GM18909 (cell line): ENCODE data around the gene RETREG1.
"Not testable (repeated sequence)": the region's sequence is repeated elsewhere in the genome, so short reads cannot be mapped to it uniquely, and the experiment has no call there.

Experiments used
- ATAC-seq: cut with Tn5 transposase; IDR thresholded peaks from one replicate; pipeline ENCODE4 v1.9.1; 2021; ENCODE audit warnings: mild to moderate bottlenecking; ENCODE audit not compliant: unreplicated experiment, poor library complexity

Gene RETREG1

DNA sequence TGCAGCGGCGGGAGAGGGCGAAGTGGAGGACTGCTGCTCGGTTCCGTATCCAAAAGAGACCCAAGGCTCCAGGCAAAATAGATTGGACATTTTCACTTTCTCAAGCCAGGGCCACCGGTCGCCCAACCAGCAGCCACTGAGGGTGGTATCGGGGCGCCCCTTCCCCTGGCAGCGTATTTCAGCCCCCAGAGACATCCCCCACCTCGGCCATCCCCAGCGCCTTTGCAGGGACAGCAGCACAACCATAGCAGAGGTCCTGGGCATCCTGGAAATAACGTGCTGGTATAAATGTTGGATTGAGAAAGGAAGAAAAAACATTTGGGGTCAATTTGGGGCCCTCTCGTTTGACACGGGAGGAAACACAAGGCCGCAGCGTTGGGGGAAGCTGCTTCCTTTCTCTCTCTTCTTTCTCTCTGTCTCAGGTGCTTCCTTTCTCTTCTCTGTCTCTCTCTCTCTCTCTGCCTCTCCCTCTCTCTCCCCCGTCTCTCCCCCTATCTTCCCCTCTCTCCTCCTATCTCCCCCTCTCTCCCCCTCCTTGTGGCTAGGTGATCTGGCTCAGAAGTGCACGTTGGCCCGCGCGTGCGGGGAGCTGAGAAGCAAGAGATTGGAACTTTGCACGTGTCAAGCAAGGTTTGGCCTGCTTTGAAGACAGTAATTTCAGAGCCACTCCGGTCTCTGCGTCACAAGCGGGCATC is 624 bp upstream of the RETREG1 start:
- ATAC-seq = no peak

GRCh38 chr5:16615741-16616535 is 859 bp downstream of the RETREG1 start:
- ATAC-seq = no peak

DNA sequence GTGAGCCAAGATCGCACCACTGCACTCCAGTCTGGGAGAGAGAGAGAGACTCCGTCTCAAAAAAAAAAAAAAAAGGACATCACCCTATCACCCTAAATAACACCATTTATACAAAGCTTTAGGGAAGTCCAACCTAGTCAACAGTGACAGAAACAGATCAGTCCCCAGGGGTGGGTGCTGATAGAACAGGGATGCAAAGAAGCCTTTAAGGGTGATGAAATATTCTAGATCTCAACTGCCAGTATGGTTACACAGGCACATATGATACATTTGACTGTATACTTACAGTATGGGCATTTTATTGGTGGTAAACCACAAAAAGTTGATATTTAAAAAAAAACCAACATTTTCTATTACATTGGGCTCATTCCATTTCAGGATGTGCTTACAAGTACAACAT is 4.8 kb downstream of the RETREG1 start:
- no peak for ATAC-seq

DNA sequence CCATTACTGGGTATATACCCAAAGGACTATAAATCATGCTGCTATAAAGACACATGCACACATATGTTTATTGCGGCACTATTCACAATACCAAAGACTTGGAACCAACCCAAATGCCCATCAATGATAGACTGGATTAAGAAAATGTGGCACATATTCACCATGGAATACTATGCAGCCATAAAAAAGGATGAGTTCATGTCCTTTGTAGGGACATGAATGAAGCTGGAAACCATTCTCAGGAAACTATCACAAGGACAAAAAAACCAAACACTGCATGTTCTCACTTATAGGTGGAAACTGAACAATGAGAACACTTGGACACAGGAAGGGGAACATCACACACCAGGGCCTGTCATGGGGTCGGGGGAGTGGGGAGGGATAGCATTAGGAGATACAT is 5.9 kb downstream of the RETREG1 start:
- not testable (repeated sequence) for ATAC-seq

DNA sequence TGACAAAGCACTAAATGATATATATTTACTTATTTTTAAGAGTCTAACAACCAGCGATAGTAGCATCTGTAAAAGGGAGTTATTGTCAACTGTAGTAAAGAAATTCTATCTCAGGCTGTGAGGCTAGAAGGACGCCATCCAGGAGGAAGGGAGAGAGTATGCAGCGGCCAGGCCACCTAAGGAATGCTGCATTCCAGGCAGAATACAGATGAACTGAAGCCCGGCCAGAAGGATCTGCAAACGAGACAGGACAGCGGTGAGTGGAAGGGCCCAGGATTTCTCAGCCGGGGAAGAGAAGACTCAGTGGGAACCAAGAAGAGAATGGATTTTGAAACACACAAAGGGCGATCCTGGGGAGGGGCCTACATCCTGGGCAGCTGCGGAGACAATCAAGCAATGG is 7.4 kb downstream of the RETREG1 start:
- no peak for ATAC-seq

GRCh38 chr5:16606628-16607027 is 10.2 kb downstream of the RETREG1 start:
- no peak for ATAC-seq

DNA sequence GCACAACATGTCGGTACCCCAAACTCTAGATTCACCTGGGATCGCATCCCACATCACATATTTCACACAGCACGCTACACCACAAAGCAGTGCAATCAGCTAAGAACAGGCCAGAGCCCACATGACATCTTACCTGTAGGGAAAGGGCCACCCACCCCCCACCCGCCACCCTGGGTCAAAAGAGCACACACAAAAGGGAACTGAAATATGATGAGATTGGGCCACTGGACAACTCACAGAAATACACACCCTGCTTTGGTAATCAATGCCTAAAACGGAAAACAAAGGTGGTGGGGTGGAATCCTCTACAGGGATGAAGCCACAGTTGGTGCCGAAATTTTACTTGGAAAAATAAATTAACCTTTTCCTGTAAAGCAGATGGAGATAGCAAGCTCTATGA is 13.1 kb downstream of the RETREG1 start:
- no peak for ATAC-seq

DNA sequence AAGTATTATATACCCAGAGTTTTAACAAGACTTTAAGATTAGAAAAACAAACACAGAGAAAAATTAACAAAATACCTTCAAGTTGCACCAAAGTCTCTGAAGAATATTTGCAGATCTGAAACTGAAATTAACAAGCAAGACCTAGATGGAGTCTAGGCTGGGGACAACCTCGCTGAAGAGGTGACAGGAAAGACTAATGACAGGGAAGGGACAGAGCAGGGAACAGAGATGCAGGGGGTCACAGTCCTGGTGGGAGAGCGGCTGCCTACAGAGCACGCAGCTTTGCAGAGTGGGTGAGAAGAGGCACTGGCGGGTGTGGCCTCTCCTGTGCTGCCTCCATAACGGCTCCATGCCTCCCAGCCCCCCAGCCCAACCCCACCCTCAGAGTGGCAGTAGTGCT is 13.5 kb downstream of the RETREG1 start:
- no peak for ATAC-seq

DNA sequence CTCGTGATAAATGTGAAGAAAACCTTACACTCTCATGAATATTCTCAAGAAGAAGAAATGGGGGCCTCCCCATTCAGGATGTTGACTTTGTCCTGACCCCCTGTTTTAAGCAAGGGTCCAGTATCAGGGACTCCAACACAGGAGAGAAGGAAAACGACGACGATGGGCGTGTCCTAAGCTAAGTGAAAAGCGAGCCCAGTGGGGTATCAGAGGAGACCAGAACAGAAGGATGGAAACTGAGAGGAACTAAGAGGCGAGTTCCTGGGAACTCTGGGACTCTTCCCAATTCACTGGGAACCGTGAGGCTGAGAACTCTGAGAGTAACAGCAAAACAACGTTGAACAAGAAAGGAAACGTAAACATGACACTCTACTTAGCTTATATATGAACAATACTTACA is 14.6 kb downstream of the RETREG1 start:
- ATAC-seq = no peak

GRCh38 chr5:16600946-16601345 is 15.9 kb downstream of the RETREG1 start:
- ATAC-seq = no peak

GRCh38 chr5:16600397-16600796 is 16.4 kb downstream of the RETREG1 start:
- no peak for ATAC-seq

GRCh38 chr5:16597946-16598694 is 18.7 kb downstream of the RETREG1 start:
- ATAC-seq = no peak

DNA sequence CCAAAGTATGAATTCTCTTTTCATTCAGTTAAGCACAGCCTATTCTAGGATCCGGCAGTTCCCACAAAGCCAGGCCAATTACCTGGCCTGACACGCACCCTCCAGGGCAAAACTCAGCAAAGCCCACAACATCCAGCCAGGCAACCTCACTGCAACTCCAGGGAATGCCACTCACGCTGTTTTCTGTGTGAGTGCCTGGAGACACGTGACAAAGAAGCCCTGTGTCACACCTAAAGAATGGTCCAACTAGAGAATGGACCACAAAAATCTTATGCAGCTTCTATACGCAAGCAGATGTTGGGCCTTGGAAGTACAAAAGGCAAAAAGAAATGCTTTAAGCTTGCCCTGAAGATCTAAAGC is 20.2 kb downstream of the RETREG1 start:
- no peak for ATAC-seq

DNA sequence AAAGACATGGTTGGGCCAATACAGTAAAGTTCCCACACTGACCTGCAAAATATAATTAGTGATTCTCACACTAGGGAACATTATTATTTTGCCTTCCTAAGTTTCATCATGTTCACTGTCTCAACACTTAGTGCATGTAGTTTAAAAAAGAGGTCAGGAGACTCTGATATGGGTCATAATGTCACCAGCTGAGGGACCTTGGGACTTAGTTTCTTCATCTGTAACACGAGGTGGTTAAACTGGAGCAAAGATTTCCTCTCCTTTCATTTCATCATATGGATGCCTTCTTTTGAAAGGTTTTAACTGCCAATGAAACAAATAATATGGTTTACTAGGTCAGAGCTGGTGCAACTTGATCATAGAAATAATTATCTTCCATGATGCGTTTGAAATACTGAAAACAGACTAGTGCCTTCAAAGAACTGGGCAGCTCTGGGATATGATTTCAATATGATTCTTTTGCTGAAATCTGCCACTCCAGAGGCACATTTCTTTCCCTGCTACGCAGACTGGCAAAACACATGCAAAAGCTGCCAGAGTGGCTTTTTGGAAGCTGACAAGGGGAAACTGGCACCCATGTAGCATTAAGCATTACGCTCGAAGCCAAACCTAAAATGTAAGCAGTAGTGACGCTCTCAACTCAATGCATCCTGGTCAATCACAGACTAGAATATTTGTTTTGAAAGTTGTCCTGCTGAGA is 20.8 kb downstream of the RETREG1 start:
- ATAC-seq = no peak

- ATAC-seq = no peak
Observed at GRCh38 chr5:16593628-16594027, 23.2 kb downstream of the RETREG1 start.

DNA sequence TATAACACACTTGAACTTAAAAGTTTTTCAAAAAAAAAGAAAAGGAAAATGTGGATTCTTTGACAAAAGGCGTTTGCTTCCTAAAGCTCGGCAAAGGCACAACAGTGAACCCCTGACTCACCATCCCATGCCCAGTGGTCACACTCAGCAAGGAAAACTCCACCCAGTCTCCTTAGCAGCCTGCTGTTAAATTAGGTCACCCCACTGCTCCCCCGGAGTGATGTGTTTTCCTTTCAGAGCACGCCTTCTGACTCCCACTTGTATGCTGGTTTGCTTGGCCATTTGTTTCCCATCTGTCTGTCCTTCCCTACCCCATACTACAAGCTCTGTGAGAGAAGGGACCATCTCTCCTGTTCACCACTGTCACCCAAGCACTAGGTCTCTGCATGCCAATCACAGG is 23.8 kb downstream of the RETREG1 start:
- no peak for ATAC-seq

GRCh38 chr5:16592255-16592654 is 24.5 kb downstream of the RETREG1 start:
- ATAC-seq = no peak

DNA sequence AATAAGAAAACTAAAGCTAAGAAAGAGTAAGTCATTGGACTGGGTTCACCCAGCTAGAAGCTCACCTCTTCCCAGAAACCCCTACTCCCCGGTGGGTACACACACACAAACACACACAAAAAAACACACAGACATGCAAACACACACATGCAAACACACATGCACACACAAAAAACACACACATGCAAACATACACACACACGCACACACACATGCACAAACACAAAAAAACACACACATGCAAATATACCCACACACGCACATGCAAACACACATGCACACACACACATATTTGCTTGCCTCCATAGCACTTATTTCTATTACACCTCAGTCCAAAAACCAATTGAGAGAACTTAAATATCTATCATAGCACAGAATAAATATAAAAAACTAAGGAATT is 26.1 kb downstream of the RETREG1 start:
- ATAC-seq = no peak

DNA sequence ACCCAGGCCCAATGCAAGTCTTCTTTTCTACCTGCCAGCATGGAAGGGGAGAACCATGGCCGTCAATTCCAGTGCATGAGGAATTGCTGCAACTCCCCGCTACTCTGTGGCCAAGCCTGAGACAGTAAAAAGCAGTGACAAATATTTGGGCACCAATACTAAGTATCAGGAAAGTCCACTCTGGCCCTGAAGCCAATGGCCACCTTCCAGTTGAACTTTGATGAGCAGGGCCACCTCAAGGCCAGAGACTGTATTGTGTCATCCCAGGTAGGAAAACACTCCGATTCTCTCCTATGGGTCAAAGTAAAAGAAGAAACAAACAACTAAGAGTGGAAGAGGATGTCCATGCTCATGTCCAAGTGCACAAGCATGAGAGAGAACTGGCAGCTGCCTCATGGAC is 27.1 kb downstream of the RETREG1 start:
- no peak for ATAC-seq

- ATAC-seq = no peak
Observed at GRCh38 chr5:16588434-16589214, 28.2 kb downstream of the RETREG1 start.
